NB4 (cell line): ENCODE measurements around the gene AGTPBP1.

ENCODE experiments used
- DNase-seq: peaks from one replicate; pipeline ENCODE4 v3.0.0; 2010; ENCODE audit warnings: low read depth
- H3K4me3 ChIP-seq: one replicate; pipeline ENCODE4 v1.5.1; 2011; ENCODE audit warnings: mild to moderate bottlenecking, low read depth, low read length, moderate library complexity
- CTCF ChIP-seq: IDR thresholded peaks from one replicate; pipeline ENCODE4 v1.5.1; 2012; ENCODE audit warnings: low read depth, low read length
- MAX ChIP-seq: IDR thresholded peaks from 2 replicates; pipeline ENCODE4 v1.6.1; 2011; ENCODE audit warnings: low read depth, low read length
- MYC ChIP-seq: IDR thresholded peaks from 2 replicates; pipeline ENCODE4 v1.6.1; 2011; ENCODE audit warnings: low read depth, low read length
- POLR2A ChIP-seq: IDR thresholded peaks from 2 replicates; pipeline ENCODE4 v1.6.1; 2011; ENCODE audit warnings: mild to moderate bottlenecking; ENCODE audit not compliant: insufficient read length; ENCODE audit errors: extremely low read depth

Gene AGTPBP1

GRCh38 chr9:85501882-85502281 lies 239.9 kb downstream of the AGTPBP1 start:
- no peak for DNase-seq
- no peak for TF ChIP-seq POLR2A
- TF ChIP-seq MAX: no peak
- no peak for TF ChIP-seq CTCF
- TF ChIP-seq MYC: no peak
- no peak overlapping the region for H3K4me3 ChIP-seq

DNA sequence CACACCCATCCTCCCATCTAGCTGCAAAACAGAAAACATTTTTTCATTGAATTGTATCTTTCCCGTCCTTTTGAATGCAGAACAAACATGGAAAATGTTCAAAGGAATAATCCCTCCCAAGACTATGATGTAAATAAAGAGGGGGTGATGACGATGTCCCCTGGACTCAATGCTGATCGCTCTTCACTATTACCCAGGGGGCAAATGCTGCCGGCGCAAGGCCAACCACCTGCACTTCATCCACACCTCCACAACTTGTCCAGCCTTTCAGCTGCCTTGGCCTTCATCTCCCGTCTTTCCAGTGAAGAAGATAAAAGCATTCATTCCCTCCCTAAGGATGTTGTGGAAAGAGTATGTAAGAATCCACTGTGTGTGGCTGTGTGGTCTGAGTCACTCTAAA lies 240.3 kb downstream of the AGTPBP1 start:
- DNase-seq: no peak
- H3K4me3 ChIP-seq: no peak overlapping the region
- TF ChIP-seq MYC: no peak
- no peak for TF ChIP-seq CTCF
- TF ChIP-seq POLR2A: no peak
- TF ChIP-seq MAX: no peak
